ENCODE measurements around the gene BCAS3. TPM values are rescaled to one million over a fixed set of nuclear protein-coding genes. Genes with fewer than 3 reads are reported as not detected.

Gene BCAS3
- total RNA-seq, 2 donors from 2014 or later: 44.1 to 71.5 TPM

- 95% methylated on average over 2 of the region's 2 CpGs for WGBS, 2 donors
These were observed 616.6 kb downstream of the BCAS3 start for GRCh38 chr17:61294286-61294685.

GRCh38 chr17:61294777-61295176, 617.1 kb downstream of the BCAS3 start:
- Histone ChIP-seq H3K9me3 (no peaks in the 10 kb centered on the region), H3K4me1 (no peaks in the 10 kb centered on the region), H3K4me3 (no peak overlapping the region), H3K27me3 (no peaks in the 10 kb centered on the region), H3K27ac (no peak overlapping the region), H3K36me3 (replicated peaks in 1 of 2; ENCODE audit: insufficient read depth in 1 of 2, low read depth in 2 of 2) (no peaks in the 10 kb centered on the region)
- intact Hi-C loops (cut with DNase I): no loop called here
- no peak for TF ChIP-seq POLR2A (IDR thresholded peaks at IDR 0.05)
- TF ChIP-seq CTCF (IDR thresholded peaks at IDR 0.05): no peak
- DNase-seq (no peak), ATAC-seq (no peak)
- 76 to 77% methylated on average over 2 to 3 of the region's 3 CpGs for WGBS, 2 donors

More at GRCh38 chr17:61294286-61294685, 616.6 kb downstream of the BCAS3 start:
- Histone ChIP-seq H3K4me1 (no peaks in the 10 kb centered on the region), H3K27me3 (no peaks in the 10 kb centered on the region), H3K27ac (no peak overlapping the region), H3K9me3 (no peaks in the 10 kb centered on the region), H3K36me3 (replicated peaks in 1 of 2; ENCODE audit: insufficient read depth in 1 of 2, low read depth in 2 of 2) (no peaks in the 10 kb centered on the region), H3K4me3 (no peak overlapping the region)
- no peak for TF ChIP-seq CTCF (IDR thresholded peaks at IDR 0.05)
- TF ChIP-seq POLR2A (IDR thresholded peaks at IDR 0.05): no peak
- DNase-seq (no peak), ATAC-seq (no peak)
- intact Hi-C loops (cut with DNase I): no loop called here

GRCh38 chr17:61296058-61296457, 618.4 kb downstream of the BCAS3 start:
- H3K9me3 ChIP-seq: no peaks in the 10 kb centered on the region
- ATAC-seq: no peak
- no peaks in the 10 kb centered on the region for H3K27me3 ChIP-seq
- H3K27ac ChIP-seq: no peak overlapping the region
- no peak for DNase-seq
- no peak for TF ChIP-seq CTCF (IDR thresholded peaks at IDR 0.05)
- no peak for TF ChIP-seq POLR2A (IDR thresholded peaks at IDR 0.05)
- WGBS, 2 donors: 92 to 93% methylated on average over 2 of the region's 2 CpGs
- H3K36me3 ChIP-seq (replicated peaks in 1 of 2; ENCODE audit: insufficient read depth in 1 of 2, low read depth in 2 of 2): no peaks in the 10 kb centered on the region
- intact Hi-C loops (cut with DNase I): no loop called here
- no peaks in the 10 kb centered on the region for H3K4me1 ChIP-seq
- H3K4me3 ChIP-seq: no peak overlapping the region

GRCh38 chr17:61299517-61300513, 622.2 kb downstream of the BCAS3 start:
- DNase-seq: no peak
- Histone ChIP-seq H3K27me3 (no peaks in the 10 kb centered on the region), H3K27ac (no peak overlapping the region), H3K9me3 (no peaks in the 10 kb centered on the region), H3K4me1 (no peaks in the 10 kb centered on the region), H3K4me3 (no peak overlapping the region), H3K36me3 (replicated peaks in 1 of 2; ENCODE audit: insufficient read depth in 1 of 2, low read depth in 2 of 2) (no peaks in the 10 kb centered on the region)
- 78 to 85% methylated on average over 9 of the region's 9 CpGs for WGBS, 2 donors
- intact Hi-C loops (cut with DNase I): no loop called here
- ATAC-seq: no peak
- TF ChIP-seq POLR2A (IDR thresholded peaks at IDR 0.05) (no peak), CTCF (IDR thresholded peaks at IDR 0.05) (no peak)

Data from body of pancreas (tissue), 4 donors.